ENCODE data around the gene MCOLN1.
"Not testable (repeated sequence)": the region's sequence is repeated elsewhere in the genome, so short reads cannot be mapped to it uniquely, and the experiment has no call there.

Gene MCOLN1

GRCh38 chr19:7528522-7529245, 6.3 kb downstream of the MCOLN1 start:
- H3K4me3 Mint-ChIP-seq, result no peak overlapping the region
- DNase-seq (ENCODE audit: low spot score in 2 of 2), result no peak
- peaks cover 14% of the 10 kb centered on the region for H3K4me1 Mint-ChIP-seq
- no peak overlapping the region for H3K27ac Mint-ChIP-seq
- ATAC-seq, result no peak
- H3K36me3 Mint-ChIP-seq, result peaks cover 33% of the 10 kb centered on the region
- no peaks in the 10 kb centered on the region for H3K9me3 Mint-ChIP-seq

- Mint-ChIP-seq H3K27ac (no peak overlapping the region), H3K4me3 (no peak overlapping the region), H3K4me1 (peaks cover 15% of the 10 kb centered on the region), H3K9me3 (no peaks in the 10 kb centered on the region), H3K36me3 (peaks cover 35% of the 10 kb centered on the region)
- DNase-seq (ENCODE audit: low spot score in 2 of 2) (no peak), ATAC-seq (no peak)
Observed at GRCh38 chr19:7529246-7529600, 6.8 kb downstream of the MCOLN1 start.

GRCh38 chr19:7529610-7530490, 7.4 kb downstream of the MCOLN1 start:
- Mint-ChIP-seq H3K27ac (no peak overlapping the region), H3K4me3 (no peak overlapping the region), H3K36me3 (peaks cover 41% of the 10 kb centered on the region), H3K4me1 (peaks cover 15% of the 10 kb centered on the region), H3K9me3 (no peaks in the 10 kb centered on the region)
- ATAC-seq, result no peak
- DNase-seq (ENCODE audit: low spot score in 2 of 2), result no peak

DNA sequence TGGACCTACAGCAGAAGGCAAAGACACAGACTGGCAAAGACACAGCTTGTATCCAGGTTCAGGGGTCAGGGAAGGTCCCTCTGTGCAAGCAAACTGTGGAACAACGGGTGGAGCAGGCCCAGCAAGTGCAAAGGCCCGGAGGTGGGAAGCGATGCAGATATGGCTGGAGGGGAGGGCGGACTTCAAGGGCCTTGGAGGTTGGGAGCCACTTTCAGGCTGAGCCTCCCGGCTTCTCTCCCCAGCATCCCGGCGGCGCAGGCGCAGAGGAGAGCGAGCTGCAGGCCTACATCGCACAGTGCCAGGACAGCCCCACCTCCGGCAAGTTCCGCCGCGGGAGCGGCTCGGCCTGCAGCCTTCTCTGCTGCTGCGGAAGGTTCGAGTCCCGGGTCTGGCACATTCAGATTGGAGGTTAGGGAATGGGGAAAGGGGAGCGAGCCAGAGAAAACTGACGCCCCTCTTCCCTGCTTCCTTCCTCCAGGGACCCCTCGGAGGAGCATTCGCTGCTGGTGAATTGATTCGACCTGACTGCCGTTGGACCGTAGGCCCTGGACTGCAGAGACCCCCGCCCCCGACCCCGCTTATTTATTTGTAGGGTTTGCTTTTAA, 11.0 kb downstream of the MCOLN1 start:
- no peak for ATAC-seq
- peaks cover 30% of the 10 kb centered on the region for H3K4me1 Mint-ChIP-seq
- peak overlapping the region; percentile 91 for H3K27ac Mint-ChIP-seq
- no peaks in the 10 kb centered on the region for H3K9me3 Mint-ChIP-seq
- peaks cover 57% of the 10 kb centered on the region for H3K36me3 Mint-ChIP-seq
- no peak for DNase-seq (ENCODE audit: low spot score in 2 of 2)
- H3K4me3 Mint-ChIP-seq, result peak overlapping the region; percentile 98

DNA sequence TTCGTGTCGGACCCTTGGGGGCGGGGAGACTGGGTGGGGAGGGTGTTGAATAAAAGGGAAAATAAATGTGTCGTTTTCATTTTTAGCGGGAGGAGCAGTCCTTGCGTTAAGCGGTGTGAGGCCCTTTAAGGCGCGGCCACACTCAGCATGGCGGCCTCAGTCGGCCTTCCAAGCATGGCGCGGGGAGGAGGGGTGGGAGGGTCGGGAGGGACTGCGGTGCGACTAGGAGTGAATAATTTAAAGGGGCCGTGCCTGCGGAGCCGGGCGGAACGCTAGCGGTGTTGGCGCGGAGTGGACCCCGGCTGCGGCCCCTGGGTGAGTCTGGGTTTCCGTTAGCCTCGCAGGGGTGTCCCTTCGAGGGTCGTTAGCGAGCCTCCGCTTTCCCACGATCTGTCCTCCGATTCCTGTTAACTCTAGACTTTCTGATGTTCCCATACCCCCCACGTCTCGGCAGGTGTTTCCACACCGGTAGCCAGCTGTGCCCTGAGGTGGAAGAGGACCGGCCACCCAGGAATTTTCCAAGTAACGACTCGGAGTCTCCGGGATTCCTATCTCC, 11.6 kb downstream of the MCOLN1 start:
- peaks cover 57% of the 10 kb centered on the region for H3K36me3 Mint-ChIP-seq

GRCh38 chr19:7534531-7535046, 12.2 kb downstream of the MCOLN1 start:
- ATAC-seq (peak; percentile 35), DNase-seq (ENCODE audit: low spot score in 2 of 2) (no peak)
- no peaks in the 10 kb centered on the region for H3K9me3 Mint-ChIP-seq
- H3K36me3 Mint-ChIP-seq, result peaks cover 59% of the 10 kb centered on the region
- H3K27ac Mint-ChIP-seq, result peak overlapping the region; percentile 91
- H3K4me3 Mint-ChIP-seq, result peak overlapping the region; percentile 98
- H3K4me1 Mint-ChIP-seq, result peaks cover 30% of the 10 kb centered on the region

More for the DNA sequence above, 11.6 kb downstream of the MCOLN1 start:
- Mint-ChIP-seq H3K4me1 (peaks cover 30% of the 10 kb centered on the region), H3K4me3 (peak overlapping the region; percentile 98), H3K9me3 (no peaks in the 10 kb centered on the region), H3K27ac (peak overlapping the region; percentile 91)
- ATAC-seq (peak; percentile 68), DNase-seq (ENCODE audit: low spot score in 2 of 2) (peak; percentile 55 to 86)

DNA sequence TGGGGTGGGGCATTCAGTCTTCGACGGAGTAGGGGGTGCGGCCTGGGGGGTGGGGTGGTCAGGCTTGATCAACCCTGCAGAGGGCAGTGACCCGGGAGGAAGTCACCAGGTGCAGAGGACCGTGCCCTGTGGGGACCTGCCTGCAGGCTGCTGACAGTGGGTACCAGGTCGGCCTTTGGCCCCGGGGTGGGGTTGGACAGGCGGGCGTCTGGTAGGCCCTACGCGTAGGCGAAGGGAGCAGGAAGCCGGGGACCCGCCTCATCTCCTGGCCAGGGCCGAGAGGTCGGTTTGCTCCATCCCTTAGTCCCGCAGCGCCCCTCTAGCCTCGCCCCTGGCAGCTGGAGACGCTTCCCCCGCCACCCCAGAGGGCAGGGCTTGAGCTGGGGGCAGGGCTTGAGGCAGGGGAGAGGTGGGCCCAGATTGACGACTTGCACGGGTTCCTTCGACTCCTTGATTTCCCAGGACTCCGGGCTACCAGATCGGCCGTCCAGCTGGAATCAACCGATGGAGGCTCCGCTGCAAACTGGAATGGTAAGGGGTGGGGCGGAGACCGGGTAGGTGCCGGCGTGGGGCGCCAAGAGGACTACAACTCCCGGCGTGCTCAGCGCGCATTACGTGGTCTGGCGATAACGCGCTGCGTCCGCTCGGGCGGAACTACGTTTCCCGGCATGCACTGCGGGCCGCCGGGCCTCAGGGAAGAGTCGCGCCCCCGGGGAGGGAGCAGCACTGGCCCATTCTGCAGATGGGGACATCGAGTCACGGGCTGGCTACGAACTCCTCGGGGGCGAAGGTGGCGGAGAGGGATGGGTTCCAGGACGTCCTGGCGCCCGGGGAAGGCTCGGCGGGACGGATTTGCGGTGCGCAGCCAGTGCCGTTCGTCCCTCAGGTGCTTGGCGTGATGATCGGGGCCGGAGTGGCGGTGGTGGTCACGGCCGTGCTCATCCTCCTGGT, 12.9 kb downstream of the MCOLN1 start, which contains the start of gene PNPLA6:
TSS of gene PNPLA6 (plus strand) at position 671 of the 951 bp plus-strand sequence. CDS start at position 743, 72 bp downstream.
- H3K36me3 Mint-ChIP-seq, result peaks cover 63% of the 10 kb centered on the region
- ATAC-seq (peak; percentile 83), DNase-seq (ENCODE audit: low spot score in 2 of 2) (peak; percentile 96 to 98)
- H3K9me3 Mint-ChIP-seq, result no peaks in the 10 kb centered on the region
- H3K4me1 Mint-ChIP-seq, result peaks cover 27% of the 10 kb centered on the region
- H3K4me3 Mint-ChIP-seq, result peak within 1 kb of the TSS; percentile 98
- peak within 1 kb of the TSS; percentile 91 for H3K27ac Mint-ChIP-seq

GRCh38 chr19:7535998-7536695, 13.7 kb downstream of the MCOLN1 start:
- Mint-ChIP-seq H3K4me1 (peaks cover 26% of the 10 kb centered on the region), H3K27ac (peak overlapping the region; percentile 91), H3K9me3 (no peaks in the 10 kb centered on the region), H3K36me3 (peaks cover 64% of the 10 kb centered on the region), H3K4me3 (peak overlapping the region; percentile 98)
- DNase-seq (ENCODE audit: low spot score in 2 of 2) (no peak), ATAC-seq (peak; percentile 0)

- not testable (repeated sequence) for DNase-seq (ENCODE audit: low spot score in 2 of 2); H3K4me3 Mint-ChIP-seq; ATAC-seq; H3K27ac Mint-ChIP-seq; H3K9me3 Mint-ChIP-seq
- H3K36me3 Mint-ChIP-seq, result peaks cover 92% of the 10 kb centered on the region
- peaks cover 30% of the 10 kb centered on the region for H3K4me1 Mint-ChIP-seq
Observed at GRCh38 chr19:7538990-7539389, 16.6 kb downstream of the MCOLN1 start.

GRCh38 chr19:7539827-7540425, 17.5 kb downstream of the MCOLN1 start:
- Mint-ChIP-seq H3K36me3 (peaks cover 89% of the 10 kb centered on the region), H3K4me1 (peaks cover 39% of the 10 kb centered on the region), H3K27ac (no peak overlapping the region), H3K9me3 (no peaks in the 10 kb centered on the region), H3K4me3 (no peak overlapping the region)
- DNase-seq (ENCODE audit: low spot score in 2 of 2), result no peak
- ATAC-seq, result no peak

DNA sequence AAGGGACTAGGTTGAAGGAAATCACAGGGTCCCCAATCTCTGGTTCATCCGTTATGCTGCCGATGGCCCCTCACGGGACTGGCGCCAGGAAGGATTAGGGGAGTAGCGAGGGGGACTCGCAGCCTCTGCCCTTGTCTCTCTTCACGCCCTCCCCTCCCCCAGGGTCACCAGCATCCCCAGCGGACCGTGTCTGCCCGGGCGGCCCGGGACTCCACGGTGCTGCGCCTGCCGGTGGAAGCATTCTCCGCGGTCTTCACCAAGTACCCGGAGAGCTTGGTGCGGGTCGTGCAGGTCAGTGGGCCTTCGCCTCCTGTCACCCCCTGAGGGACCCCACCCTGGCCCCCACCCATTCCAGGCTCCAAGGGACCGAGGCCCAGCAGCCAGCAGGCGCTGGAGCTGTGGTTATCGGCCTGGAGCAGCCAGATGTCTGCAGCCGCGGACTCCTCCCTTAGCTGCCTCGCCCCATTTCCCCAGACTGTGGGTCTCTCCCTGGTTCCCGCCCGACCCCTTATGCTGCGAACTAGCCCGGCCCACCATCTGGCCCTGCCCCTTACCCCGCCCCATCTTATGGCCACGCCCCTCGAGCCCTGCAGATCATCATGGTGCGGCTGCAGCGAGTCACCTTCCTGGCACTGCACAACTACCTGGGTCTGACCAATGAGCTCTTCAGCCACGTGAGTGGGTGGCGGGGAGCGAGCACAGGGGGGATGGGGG, 18.5 kb downstream of the MCOLN1 start:
- peaks cover 47% of the 10 kb centered on the region for H3K4me1 Mint-ChIP-seq
- H3K27ac Mint-ChIP-seq, result no peak overlapping the region
- DNase-seq (ENCODE audit: low spot score in 2 of 2) (no peak), ATAC-seq (peak; percentile 47)
- no peak overlapping the region for H3K4me3 Mint-ChIP-seq
- peaks cover 91% of the 10 kb centered on the region for H3K36me3 Mint-ChIP-seq
- H3K9me3 Mint-ChIP-seq, result no peaks in the 10 kb centered on the region

- Mint-ChIP-seq H3K36me3 (peaks cover 90% of the 10 kb centered on the region), H3K27ac (no peak overlapping the region), H3K4me3 (no peak overlapping the region), H3K9me3 (no peaks in the 10 kb centered on the region), H3K4me1 (peaks cover 46% of the 10 kb centered on the region)
- ATAC-seq (no peak), DNase-seq (ENCODE audit: low spot score in 2 of 2) (no peak)
Observed at GRCh38 chr19:7541475-7541824, 19.0 kb downstream of the MCOLN1 start.
